ENCODE measurements around the gene SPINT3. TPM values are rescaled to one million over a fixed set of nuclear protein-coding genes. Genes with fewer than 3 reads are reported as not detected.

Gene SPINT3
- total and polyA plus RNA-seq, 4 donors = 0.18 TPM; not detected in 3

DNA sequence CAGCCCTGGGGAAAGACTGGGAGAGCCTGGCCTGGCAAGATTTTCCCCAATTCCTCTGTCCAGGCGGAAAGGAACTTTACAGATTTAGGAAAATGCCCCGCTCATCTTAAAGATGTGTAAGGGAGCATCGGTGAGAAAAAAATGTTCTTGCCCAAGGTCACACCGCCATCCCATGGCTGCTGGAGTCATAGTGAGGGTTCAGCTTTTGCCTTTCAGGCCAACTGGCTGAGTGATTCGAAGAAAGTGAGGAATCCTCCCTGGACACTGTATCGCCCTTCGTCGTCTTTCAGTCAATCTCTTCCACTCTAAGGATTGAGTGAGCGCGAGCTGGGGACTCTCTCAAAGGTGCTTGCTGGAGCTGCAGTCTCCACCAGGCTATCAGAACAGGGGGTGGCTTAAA, 44.5 kb downstream of the SPINT3 start:
- no peaks in the 10 kb centered on the region for H3K36me3 ChIP-seq (ENCODE audit: control insufficient read depth in 4 of 4, insufficient read depth in 4 of 4, low read length in 4 of 4)
- DNase-seq (peak in 1 of 3 donors; percentile 34), ATAC-seq (ENCODE audit: insufficient read depth, low FRiP score) (no peak)
- 30 to 35% methylated on average over 10 of the region's 10 CpGs for WGBS, 2 donors
- H3K9me3 ChIP-seq (ENCODE audit: control insufficient read depth in 4 of 4, insufficient read depth in 3 of 4, low read length in 3 of 4) = peaks cover 0 to 2% (median 0%) of the 10 kb centered on the region in 4 donors
- H3K27me3 ChIP-seq (ENCODE audit: control insufficient read depth in 3 of 3, insufficient read depth in 3 of 3, low read length in 2 of 3) = peaks cover 0 to 20% (median 7%) of the 10 kb centered on the region in 3 donors
- H3K4me1 ChIP-seq (ENCODE audit: control insufficient read depth in 5 of 5, insufficient read depth in 5 of 5, low read length in 5 of 5) = peaks cover 0 to 14% (median 0%) of the 10 kb centered on the region in 5 donors
- no peak overlapping the region for H3K4me3 ChIP-seq
- peak overlapping the region in 1 of 2 donors; percentile 31 for H3K9ac ChIP-seq (ENCODE audit: insufficient read depth in 1 of 2, low read length in 2 of 2)
- TF ChIP-seq, protein P1, sequence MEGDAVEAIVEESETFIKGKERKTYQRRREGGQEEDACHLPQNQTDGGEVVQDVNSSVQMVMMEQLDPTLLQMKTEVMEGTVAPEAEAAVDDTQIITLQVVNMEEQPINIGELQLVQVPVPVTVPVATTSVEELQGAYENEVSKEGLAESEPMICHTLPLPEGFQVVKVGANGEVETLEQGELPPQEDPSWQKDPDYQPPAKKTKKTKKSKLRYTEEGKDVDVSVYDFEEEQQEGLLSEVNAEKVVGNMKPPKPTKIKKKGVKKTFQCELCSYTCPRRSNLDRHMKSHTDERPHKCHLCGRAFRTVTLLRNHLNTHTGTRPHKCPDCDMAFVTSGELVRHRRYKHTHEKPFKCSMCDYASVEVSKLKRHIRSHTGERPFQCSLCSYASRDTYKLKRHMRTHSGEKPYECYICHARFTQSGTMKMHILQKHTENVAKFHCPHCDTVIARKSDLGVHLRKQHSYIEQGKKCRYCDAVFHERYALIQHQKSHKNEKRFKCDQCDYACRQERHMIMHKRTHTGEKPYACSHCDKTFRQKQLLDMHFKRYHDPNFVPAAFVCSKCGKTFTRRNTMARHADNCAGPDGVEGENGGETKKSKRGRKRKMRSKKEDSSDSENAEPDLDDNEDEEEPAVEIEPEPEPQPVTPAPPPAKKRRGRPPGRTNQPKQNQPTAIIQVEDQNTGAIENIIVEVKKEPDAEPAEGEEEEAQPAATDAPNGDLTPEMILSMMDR (IDR thresholded peaks at IDR 0.05; ENCODE audit: control extremely low read depth, extremely low read depth) = no peak
- H3K27ac ChIP-seq (ENCODE audit: low read depth in 1 of 2, low read length in 1 of 2) = peak overlapping the region in 1 of 2 donors; percentile 33

DNA sequence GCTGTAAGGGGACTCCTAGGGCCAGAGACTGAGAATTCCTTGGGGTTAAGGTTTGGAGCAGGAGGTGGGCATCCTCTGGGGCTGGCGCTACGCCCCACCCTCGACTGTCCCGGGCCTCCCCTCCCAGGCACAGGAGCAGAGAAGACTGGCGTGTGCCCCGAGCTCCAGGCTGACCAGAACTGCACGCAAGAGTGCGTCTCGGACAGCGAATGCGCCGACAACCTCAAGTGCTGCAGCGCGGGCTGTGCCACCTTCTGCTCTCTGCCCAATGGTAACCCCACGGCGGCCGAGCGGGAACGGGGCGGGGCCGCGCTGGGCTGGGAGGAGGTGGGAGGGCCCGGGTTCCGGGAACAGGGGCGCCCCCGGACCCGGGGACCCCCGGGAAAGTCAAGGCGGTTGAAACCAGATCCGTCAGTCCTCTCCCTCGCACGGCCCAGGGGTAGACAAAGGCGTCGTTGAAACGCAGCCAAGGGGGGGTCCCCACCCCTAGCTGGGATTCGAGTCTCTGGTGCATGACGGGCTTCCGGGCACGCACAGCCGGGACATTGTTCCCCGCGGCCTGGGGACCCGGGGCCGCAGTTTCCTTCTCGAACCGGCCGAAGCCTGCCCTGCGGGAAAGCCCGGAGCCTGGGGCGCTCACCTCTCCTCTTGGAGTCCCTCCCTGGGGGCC, 45.0 kb downstream of the SPINT3 start:
- H3K36me3 ChIP-seq (ENCODE audit: control insufficient read depth in 4 of 4, insufficient read depth in 4 of 4, low read length in 4 of 4) = no peaks in the 10 kb centered on the region
- TF ChIP-seq, protein P1 (IDR thresholded peaks at IDR 0.05; ENCODE audit: control extremely low read depth, extremely low read depth) = no peak
- peaks cover 0 to 2% (median 0%) of the 10 kb centered on the region in 4 donors for H3K9me3 ChIP-seq (ENCODE audit: control insufficient read depth in 4 of 4, insufficient read depth in 3 of 4, low read length in 3 of 4)
- whole genome bisulfite sequencing, 2 donors = 1% methylated on average over 44 to 50 of the region's 50 CpGs
- H3K4me1 ChIP-seq (ENCODE audit: control insufficient read depth in 5 of 5, insufficient read depth in 5 of 5, low read length in 5 of 5) = peaks cover 0 to 14% (median 0%) of the 10 kb centered on the region in 5 donors
- H3K4me3 ChIP-seq = peak overlapping the region; percentile 12
- DNase-seq (peak; percentile 73 to 78 (median 77)), ATAC-seq (ENCODE audit: insufficient read depth, low FRiP score) (peak; percentile 68)
- H3K27me3 ChIP-seq (ENCODE audit: control insufficient read depth in 3 of 3, insufficient read depth in 3 of 3, low read length in 2 of 3) = peaks cover 0 to 20% (median 7%) of the 10 kb centered on the region in 3 donors
- peak overlapping the region in 1 of 2 donors; percentile 78 for H3K27ac ChIP-seq (ENCODE audit: low read depth in 1 of 2, low read length in 1 of 2)
- peak overlapping the region in 1 of 2 donors; percentile 31 for H3K9ac ChIP-seq (ENCODE audit: insufficient read depth in 1 of 2, low read length in 2 of 2)

DNA sequence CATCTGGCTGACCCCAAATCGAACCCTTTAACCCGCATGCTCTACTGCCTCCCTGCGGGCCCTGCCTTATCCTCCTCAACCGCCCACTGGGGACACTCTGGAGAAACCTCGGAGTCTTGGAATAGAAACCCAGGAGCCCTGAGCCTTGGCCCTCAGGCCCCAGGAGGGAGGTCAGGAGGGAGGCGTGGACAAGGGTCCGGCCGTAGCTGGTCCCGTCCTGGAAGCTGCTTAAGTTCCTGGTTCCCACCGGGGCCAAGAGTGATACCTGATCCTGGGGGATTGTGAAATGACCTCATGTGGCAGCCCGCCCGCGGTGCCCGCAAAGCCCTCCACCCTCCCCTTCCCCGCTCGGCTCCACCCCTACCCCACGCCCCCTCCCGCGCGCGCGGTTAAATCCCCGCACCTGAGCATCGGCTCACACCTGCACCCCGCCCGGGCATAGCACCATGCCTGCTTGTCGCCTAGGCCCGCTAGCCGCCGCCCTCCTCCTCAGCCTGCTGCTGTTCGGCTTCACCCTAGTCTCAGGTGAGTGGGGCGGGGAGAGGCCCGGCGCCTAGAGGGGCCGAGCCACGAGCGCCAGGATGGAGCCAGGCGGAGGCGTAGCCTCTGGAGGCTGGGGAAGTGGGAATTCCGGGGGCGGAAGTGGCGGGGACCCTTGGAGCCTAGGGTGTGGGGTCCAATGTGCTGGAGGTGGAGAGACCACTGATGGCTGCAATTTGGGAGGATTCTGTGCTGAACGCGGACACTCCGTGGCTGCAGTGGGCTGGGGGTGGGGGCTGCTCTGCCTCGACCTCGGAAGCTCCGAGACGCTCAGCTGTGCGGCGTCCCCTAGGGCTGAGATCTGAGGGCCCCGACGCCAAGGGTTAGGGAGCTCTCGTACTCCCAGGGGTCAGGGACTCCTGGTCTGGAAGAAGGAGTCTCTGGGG, 45.8 kb downstream of the SPINT3 start, which contains the start of gene WFDC2:
WFDC2 (plus strand) TSS at position 418 of the 926 bp plus-strand sequence; CDS start at position 447, 29 bp downstream.
- TF ChIP-seq, protein P1 (IDR thresholded peaks at IDR 0.05; ENCODE audit: control extremely low read depth, extremely low read depth) = no peak
- Histone ChIP-seq H3K27ac (ENCODE audit: low read depth in 1 of 2, low read length in 1 of 2) (peak within 1 kb of the TSS in 1 of 2 donors; percentile 78), H3K36me3 (ENCODE audit: control insufficient read depth in 4 of 4, insufficient read depth in 4 of 4, low read length in 4 of 4) (no peaks in the 10 kb centered on the region), H3K27me3 (ENCODE audit: control insufficient read depth in 3 of 3, insufficient read depth in 3 of 3, low read length in 2 of 3) (peaks cover 0 to 20% (median 7%) of the 10 kb centered on the region in 3 donors), H3K9me3 (ENCODE audit: control insufficient read depth in 4 of 4, insufficient read depth in 3 of 4, low read length in 3 of 4) (peaks cover 0 to 2% (median 0%) of the 10 kb centered on the region in 4 donors), H3K4me3 (peak within 1 kb of the TSS; percentile 12), H3K9ac (ENCODE audit: insufficient read depth in 1 of 2, low read length in 2 of 2) (peak within 1 kb of the TSS in 1 of 2 donors; percentile 31), H3K4me1 (ENCODE audit: control insufficient read depth in 5 of 5, insufficient read depth in 5 of 5, low read length in 5 of 5) (peaks cover 0 to 14% (median 0%) of the 10 kb centered on the region in 5 donors)
- DNase-seq (peak; percentile 30 to 63 (median 57)), ATAC-seq (ENCODE audit: insufficient read depth, low FRiP score) (peak; percentile 70)
- 11% methylated on average over 54 of the region's 54 CpGs for WGBS, 2 donors

All from lung (tissue), 12 donors.